Stimulated activated CD4-positive, alpha-beta T cell treated with anti-CD3 and anti-CD28 coated beads, Interleukin-4, amount 100 ng/mL, for 4 hours (primary cell): ENCODE results near the gene IGF1R.
A peak's percentile ranks its signal among the peaks of the same experiment; 100 is the strongest.

Experiments
- DNase-seq, 2 experiments: peaks; one replicate each; pipeline ENCODE4 v3.0.0-alpha.2; 2020

IGF1R gene

GRCh38 chr15:98844261-98844660, 195.9 kb downstream of the IGF1R start:
- no peak for DNase-seq

DNA sequence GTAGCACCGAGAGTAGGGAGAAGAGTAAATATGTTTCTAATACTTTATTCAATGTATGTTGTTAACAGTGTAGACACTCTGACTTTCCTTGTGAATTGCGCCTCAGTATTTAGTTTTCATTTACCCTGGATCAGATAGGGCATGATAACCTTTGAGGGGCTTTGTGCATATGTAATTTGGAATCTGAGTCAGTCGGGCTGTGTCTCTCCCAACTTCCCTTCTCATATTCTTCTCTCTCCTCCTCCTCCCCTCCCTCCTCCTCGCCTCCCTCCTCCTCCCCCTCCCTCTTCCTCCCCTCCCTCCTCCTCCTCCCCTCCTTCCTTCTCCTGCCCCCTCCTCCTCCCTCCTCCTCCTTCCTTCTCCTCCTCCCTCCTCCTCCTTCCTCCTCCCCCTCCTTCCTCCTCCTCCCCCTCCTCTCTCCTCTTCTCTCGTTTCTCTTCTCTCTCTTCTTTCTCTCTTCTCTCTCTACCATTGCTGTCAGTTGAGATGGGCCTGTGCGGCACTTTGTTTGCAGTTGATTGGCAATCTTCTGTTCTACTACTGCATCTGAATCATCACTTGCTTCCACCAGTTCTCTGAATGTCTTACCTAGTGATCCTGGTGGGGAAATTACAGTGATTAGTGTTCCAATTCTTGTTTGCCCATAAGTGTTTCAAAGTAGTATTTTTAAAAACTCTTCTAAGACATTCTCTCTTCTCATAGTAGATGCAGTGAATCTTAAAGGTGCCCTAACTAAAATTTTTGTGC, 197.0 kb downstream of the IGF1R start:
- no peak for DNase-seq

GRCh38 chr15:98850961-98851572, 202.7 kb downstream of the IGF1R start:
- peak; percentile 45 to 53 for DNase-seq

GRCh38 chr15:98853161-98853560, 204.8 kb downstream of the IGF1R start:
- peak; percentile 53 to 60 for DNase-seq

DNA sequence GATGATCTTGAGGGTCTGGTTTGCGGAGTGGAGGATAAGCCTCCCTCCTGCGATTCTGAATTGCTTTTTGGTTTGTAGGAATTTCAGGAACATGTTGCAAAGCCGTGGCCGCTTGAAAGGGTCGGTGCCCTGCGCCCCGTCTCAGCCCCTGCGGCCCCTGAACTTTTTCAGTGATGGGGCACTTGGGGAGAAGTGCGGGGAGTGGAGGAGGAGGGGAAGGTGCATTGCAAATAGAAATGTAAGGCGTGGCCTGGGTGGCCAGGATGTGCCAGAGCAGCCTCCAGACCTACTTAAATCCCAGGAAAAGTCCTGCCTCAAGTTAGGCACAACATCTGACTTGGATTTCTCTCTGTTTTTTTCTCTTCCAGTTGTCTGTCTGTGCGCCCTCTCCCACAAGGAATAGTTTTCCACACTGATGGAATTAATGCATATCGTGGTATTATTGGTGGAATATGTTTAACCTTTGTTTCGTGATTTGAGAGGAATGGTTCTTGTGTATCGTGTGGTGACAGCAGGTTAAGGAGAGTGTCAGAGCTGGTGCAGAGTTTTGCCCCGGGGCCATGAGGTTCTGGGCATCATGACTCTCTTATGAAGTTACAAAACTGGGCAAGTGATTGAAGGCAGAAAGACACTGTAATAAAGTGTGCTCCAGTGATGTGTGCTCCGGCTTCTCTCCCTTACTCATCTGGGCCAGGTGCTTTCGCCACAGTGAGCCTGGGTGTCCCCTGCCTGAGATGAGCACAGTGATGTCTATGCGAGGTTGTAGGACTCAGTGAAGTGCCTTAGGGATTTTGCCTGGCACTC, 205.5 kb downstream of the IGF1R start:
- DNase-seq, result no peak

GRCh38 chr15:98854496-98854895, 206.2 kb downstream of the IGF1R start:
- DNase-seq, result no peak

DNA sequence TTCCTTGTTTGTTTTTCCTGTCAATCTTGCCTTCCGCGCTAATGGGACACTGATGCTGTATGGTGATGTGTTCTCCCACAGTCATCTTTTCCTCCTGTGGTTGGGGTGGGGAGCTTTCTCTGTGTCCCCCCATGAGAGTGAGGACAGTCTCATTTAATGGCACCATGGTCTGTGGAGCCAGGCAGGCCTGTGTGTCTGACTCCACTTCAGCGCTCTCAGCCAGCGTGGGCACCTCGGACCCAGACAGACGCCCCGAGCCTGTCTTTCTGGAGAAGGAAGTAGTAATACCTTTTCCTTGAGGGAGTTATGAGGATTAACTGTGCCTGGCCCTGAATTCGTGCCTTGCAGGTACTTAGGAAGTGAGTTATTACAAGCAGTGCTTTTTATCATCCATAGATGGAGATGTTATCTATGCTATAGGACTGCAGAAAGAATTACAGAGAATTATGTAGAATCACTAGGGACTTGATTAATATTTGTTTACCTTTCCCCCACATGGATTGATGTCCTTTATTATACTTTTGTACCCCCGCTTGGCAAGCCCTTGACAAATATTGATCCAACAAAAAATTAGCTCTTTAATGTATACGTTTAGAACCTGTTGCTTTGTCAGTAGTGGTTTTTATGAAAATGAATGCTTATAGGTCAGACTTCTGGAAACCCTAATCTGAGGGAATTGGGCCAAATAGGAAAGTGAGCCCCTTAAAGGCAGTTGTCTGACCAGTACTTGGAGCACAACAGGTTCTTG, 206.9 kb downstream of the IGF1R start:
- DNase-seq, result no peak

DNA sequence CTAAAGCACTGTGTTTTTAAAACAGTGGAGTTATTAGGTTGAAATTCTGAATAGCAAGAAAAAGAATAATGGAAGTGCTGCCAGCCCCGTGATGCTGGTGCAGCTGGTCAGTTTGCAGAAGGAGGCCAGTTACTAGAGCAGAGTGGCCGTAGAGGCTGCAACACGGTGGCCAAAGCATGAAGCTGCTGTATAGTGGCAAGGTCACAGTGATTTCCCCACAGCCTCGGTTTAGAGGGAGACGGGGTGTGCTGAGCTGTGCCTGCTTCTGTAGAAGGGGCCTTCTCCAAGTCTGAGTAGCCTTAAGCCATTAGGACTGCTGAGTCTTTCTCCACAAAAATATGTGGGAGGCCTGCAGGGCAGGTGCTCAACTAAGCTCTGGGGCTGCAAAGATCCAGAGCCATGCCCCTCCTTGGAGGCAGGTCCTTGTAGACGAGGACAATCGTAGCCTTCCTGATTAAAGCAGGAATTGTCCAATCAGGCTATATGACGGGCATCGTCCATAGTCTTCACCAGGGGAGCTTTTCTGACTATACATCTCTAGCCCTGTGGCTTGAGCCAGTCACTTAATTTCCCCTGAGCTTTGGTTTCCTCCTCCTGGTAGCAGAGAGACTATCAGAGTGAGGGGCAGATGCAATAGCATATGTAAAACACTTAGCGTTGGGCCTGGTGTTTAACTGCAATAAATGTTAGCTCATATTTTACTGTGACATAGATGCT, 207.6 kb downstream of the IGF1R start:
- no peak for DNase-seq

DNA sequence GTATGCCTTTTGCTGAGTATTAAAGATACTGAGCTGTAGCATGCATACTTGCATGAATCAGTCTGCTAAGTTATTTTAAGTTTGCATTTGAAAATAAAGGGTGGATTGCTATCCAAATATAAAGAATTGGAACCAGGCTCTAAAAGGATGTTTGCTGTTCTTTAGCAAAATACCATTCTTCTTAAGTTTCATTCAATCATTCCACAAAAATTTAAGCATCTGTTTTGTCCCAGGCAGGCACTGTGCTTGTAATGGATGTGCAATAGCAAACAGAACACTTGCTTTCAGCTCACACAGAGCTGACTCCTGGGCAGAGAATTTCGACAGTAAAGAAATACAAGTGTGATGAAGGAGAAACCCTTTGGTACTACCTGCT, 208.2 kb downstream of the IGF1R start:
- no peak for DNase-seq

GRCh38 chr15:98858610-98859023, 210.3 kb downstream of the IGF1R start:
- no peak for DNase-seq

DNA sequence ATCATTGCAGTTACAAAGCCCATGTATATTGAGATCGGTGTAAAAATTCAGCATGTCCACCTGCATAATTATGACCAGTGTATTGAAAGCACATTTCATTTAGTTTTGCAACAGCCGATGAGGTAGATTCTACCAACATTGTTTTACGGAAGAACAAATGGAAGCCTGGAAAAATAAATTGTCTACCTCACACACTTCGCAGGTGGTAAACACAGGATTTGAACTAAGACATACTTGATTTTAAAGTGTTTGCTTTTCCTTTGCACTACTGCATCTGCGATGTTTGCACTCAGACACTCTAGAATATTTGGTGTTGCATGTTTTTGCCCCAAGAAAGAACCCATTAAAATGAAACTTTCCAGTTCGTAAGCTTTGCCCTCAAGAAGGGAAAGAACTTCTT, 210.8 kb downstream of the IGF1R start:
- DNase-seq, result no peak

GRCh38 chr15:98860281-98861041, 212.1 kb downstream of the IGF1R start:
- no peak for DNase-seq

GRCh38 chr15:98861188-98861587, 212.8 kb downstream of the IGF1R start:
- no peak for DNase-seq

- DNase-seq, result no peak
Measured at GRCh38 chr15:98863983-98864382, 215.6 kb downstream of the IGF1R start.

GRCh38 chr15:98865397-98866339, 217.3 kb downstream of the IGF1R start:
- DNase-seq, result peak; percentile 69 to 77

- DNase-seq, result no peak
Measured at GRCh38 chr15:98866511-98866910, 218.2 kb downstream of the IGF1R start.

DNA sequence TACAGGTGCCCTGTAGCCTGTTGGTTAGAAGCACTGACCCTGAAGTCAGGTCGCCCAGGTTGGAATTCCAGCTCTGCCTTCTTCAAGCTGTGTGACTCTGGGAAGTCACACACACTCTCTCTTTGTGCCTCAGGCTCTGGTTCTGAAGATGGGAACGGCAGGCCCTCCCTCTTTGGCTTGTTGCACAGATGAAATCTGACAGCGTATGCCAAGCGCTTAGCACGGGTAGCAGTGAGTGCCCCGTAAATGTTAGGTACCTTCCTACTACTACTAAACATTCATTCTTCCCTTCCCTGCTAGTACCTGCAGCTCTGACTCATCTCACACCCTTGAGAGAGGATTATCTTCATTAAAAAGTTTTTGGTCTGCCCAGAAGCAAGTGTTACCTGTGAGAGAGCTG, 220.2 kb downstream of the IGF1R start:
- no peak for DNase-seq

DNA sequence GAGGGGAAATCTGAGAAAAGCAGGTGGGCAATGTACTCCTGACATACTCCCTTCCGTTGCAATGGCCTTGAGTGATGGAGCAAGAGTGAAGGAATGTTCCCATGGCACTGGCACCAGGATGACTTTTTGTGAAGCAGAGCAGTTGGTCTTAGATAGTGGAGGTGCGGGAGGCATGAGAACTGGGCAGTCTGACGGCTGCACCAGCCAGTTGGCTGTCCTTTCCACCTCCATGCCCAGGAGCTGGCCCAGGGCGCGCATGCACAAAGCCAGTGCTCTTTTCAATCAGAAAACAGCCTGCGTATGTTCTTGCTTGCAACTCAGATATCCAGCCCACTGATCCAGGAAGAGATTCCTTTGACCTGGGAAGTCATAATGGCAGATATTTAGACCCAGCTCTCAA, 222.4 kb downstream of the IGF1R start:
- no peak for DNase-seq

DNA sequence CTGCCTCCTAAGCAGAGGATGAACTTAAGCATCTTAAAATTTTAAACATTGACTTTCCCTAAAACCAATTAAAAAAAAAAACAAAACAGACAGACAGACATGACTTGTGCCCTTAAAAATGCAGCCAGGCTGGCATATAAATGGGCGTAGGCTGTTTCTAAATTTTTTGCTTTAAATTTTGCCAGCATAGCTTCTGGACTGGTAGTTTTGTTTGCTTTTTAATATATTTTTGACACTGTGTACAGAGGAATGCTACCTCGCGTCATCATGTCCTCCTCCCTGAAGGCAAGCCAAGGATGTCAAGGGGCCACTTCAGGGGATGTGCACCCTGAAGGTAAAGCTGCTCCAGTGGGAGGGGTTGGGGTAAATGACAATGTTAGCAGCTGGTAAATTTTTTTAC, 224.4 kb downstream of the IGF1R start:
- no peak for DNase-seq

DNA sequence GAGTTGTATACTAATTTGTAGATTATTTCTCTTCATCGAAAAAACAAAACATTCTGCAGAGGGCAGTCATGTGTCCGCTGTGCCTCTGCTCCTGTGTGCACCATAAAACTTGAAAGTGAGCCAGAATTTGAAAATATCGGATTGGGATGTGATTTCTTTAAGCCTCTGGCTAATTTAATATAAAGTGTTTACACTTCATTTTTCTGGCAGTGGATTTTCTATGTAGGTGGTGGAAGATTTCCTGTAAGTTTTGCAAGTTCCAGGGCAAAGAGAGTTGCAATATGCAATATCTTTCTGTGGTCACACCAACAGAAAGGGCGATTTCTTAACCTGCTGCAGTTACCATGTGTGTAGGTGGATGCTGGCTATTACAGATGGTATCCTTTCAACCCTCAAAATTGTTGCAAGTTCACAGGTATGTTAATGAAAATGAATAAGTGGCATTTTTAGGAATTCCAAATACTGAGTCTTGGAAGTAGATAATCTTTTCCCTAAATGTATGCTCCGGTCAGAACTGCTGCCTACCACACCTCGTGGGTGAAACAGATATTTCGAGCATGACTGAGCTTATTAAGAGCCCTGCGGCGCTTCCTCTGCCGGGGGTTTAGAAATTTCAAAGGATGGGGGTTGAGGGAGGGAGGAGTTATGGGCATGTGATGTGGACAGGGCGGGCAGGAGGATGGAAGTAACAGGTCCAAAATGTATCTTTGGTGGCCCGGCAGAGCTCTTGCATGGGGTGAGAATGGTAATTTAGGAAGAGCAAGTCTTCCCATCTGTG, 225.3 kb downstream of the IGF1R start:
- no peak for DNase-seq
